ENCODE data around the gene GNG7. TPM values are rescaled to one million over a fixed set of nuclear protein-coding genes. Genes with fewer than 3 reads are reported as not detected.

The GNG7 gene
- total RNA-seq, 1 experiment from 2014 or later: 1.1 TPM

DNA sequence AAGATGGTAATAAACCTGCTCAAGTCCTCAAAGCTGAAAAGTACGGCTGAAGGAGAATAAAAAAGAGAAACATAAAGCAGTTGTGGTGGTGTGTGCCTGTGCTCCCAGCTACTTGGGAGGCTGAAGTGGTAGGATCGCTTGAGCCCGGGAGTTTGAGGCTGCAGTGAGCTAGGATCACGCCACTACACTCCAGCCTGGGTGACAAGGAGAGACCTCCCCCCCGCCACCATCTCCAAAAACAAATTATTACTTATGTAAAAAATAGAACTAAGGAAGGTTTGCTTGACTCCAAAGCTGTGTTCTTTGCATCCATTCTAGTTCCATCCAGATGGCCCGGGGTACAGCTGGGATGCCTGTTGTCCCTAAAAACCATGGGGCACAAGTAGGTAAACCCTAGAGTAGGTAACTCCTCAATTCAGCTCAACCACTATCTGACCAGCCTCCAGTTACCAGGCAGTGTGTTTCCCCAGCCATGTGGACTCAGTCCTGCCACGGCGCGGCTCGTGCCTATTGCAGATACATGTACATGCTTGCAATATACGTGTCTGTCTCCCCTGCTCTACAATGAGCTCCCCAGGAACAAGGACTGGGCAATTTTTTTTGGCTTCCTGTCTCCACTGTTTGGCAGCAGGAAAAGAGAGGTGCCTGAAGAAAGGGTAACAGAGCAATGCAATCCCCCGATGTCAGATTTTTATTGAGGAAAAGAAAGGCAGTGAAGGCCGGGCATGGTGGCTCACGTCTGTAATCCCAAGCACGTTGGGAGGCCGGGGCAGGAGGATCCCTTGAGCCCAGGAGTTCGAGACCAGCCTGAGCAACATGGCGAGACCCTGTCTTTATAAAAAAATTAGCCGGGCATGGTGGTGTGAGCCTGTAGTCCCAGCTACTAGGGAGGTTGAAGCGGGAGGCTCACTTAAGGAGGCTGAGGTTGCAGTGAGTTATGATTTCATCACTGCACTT is 101.3 kb downstream of the GNG7 start:
- H3K4me2 ChIP-seq (ENCODE audit: low read length): no peak overlapping the region
- peaks cover 11% of the 10 kb centered on the region; the same call in 1 of the 2 replicates for H3K4me1 ChIP-seq (ENCODE audit: insufficient read depth, low read length)
- H3K9me3 ChIP-seq (ENCODE audit: low read length): no peaks in the 10 kb centered on the region
- BruUV-seq (replicated peaks): no TSS peak
- intact Hi-C loops (cut with micrococcal nuclease): no loop called here
- no peak overlapping the region for H3K9ac ChIP-seq (ENCODE audit: low read length)
- DNase-seq (no peak), ATAC-seq (no peak)
- H3K27me3 ChIP-seq (ENCODE audit: low read length): no peaks in the 10 kb centered on the region
- H3K79me2 ChIP-seq (ENCODE audit: low read length): no peaks in the 10 kb centered on the region
- H3K9me2 ChIP-seq (replicated peaks; ENCODE audit: low read length): no peaks in the 10 kb centered on the region
- no peak overlapping the region for H3K4me3 ChIP-seq (ENCODE audit: low read length)
- ChIA-PET POLR2A (ENCODE audit: unreplicated experiment) (no interaction called here), CTCF (no interaction called here)
- no peaks in the 10 kb centered on the region for H3K36me3 ChIP-seq (ENCODE audit: low read depth, low read length)
- H2AFZ ChIP-seq (ENCODE audit: low read length): no peak overlapping the region
- no peaks in the 10 kb centered on the region for H4K20me1 ChIP-seq (ENCODE audit: low read length)
- no peak for TF ChIP-seq EZH2phosphoT487 (IDR thresholded peaks at IDR 0.05; ENCODE audit: borderline replicate concordance, low read length)
- TF ChIP-seq, protein P1, sequence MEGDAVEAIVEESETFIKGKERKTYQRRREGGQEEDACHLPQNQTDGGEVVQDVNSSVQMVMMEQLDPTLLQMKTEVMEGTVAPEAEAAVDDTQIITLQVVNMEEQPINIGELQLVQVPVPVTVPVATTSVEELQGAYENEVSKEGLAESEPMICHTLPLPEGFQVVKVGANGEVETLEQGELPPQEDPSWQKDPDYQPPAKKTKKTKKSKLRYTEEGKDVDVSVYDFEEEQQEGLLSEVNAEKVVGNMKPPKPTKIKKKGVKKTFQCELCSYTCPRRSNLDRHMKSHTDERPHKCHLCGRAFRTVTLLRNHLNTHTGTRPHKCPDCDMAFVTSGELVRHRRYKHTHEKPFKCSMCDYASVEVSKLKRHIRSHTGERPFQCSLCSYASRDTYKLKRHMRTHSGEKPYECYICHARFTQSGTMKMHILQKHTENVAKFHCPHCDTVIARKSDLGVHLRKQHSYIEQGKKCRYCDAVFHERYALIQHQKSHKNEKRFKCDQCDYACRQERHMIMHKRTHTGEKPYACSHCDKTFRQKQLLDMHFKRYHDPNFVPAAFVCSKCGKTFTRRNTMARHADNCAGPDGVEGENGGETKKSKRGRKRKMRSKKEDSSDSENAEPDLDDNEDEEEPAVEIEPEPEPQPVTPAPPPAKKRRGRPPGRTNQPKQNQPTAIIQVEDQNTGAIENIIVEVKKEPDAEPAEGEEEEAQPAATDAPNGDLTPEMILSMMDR (conservative IDR thresholded peaks at IDR 0.05; ENCODE audit: low read depth, low read length): no peak
- TF ChIP-seq EZH2 (IDR thresholded peaks at IDR 0.05; ENCODE audit: low read length, unreplicated experiment): no peak
- no peak overlapping the region for H3K27ac ChIP-seq (ENCODE audit: low read length)
- H3F3A ChIP-seq (ENCODE audit: low read length, unreplicated experiment): no peaks in the 10 kb centered on the region

DNA sequence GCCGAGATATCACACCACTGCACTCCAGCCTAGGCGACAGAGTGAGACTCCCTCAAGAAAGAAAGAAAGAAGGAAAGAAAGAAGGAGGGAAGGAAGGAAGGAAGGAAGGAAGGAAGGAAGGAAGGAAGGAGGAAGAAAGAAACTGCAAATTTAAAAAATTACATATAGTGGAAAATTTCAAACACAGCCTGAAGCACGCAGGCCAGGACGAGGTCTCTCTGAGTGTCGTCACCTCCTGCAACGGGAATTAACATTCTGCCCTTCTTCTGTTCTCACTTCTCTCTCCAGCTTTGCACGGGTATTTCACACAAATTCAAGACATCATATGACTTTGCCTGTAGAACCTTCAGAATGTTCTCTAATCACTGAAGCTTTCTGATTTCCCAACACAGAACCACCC is 108.2 kb downstream of the GNG7 start:
- intact Hi-C loops (cut with micrococcal nuclease): no loop called here
- Histone ChIP-seq H3K9me3 (ENCODE audit: low read length) (no peaks in the 10 kb centered on the region), H3K9me2 (replicated peaks; ENCODE audit: low read length) (no peaks in the 10 kb centered on the region), H3K4me2 (ENCODE audit: low read length) (no peak overlapping the region), H4K20me1 (ENCODE audit: low read length) (no peaks in the 10 kb centered on the region), H3K9ac (ENCODE audit: low read length) (no peak overlapping the region), H2AFZ (ENCODE audit: low read length) (no peak overlapping the region), H3F3A (ENCODE audit: low read length, unreplicated experiment) (no peaks in the 10 kb centered on the region), H3K4me3 (ENCODE audit: low read length) (no peak overlapping the region), H3K4me1 (ENCODE audit: insufficient read depth, low read length) (peaks cover 3% of the 10 kb centered on the region; the same call in 1 of the 2 replicates), H3K79me2 (ENCODE audit: low read length) (no peaks in the 10 kb centered on the region), H3K27ac (ENCODE audit: low read length) (no peak overlapping the region), H3K27me3 (ENCODE audit: low read length) (no peaks in the 10 kb centered on the region), H3K36me3 (ENCODE audit: low read depth, low read length) (no peaks in the 10 kb centered on the region)
- no TSS peak for BruUV-seq (replicated peaks)
- CTCF ChIA-PET: no interaction called here
- TF ChIP-seq, protein P1 (conservative IDR thresholded peaks at IDR 0.05; ENCODE audit: low read depth, low read length): no peak
- no peak for TF ChIP-seq EZH2 (IDR thresholded peaks at IDR 0.05; ENCODE audit: low read length, unreplicated experiment)
- no peak for TF ChIP-seq EZH2phosphoT487 (IDR thresholded peaks at IDR 0.05; ENCODE audit: borderline replicate concordance, low read length)
- DNase-seq: no peak
- no peak for ATAC-seq
- POLR2A ChIA-PET (ENCODE audit: unreplicated experiment): no interaction called here

DNA sequence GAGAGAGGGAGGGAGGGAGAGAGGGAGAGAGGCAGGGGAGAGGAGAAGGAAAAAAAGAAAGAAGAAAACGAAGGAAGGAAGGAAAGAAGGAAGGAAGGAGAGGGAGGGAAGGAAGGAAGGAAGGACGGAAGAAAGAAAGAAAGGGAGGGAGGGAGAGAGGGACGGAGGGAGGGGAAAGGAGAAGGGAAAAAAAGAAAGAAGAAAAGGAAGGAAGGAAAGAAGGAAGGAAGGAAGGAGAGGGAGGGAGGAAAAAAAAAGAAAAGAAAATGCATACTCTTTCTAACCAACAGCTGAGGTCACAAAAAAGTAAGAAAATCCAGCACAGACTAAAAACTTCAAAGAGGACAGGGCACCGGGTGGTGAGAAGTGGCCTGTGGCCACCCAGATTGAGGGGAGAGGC is 109.7 kb downstream of the GNG7 start:
- Histone ChIP-seq H3K79me2 (ENCODE audit: low read length) (no peaks in the 10 kb centered on the region), H4K20me1 (ENCODE audit: low read length) (no peaks in the 10 kb centered on the region), H3K36me3 (ENCODE audit: low read depth, low read length) (no peaks in the 10 kb centered on the region), H3K9me2 (replicated peaks; ENCODE audit: low read length) (no peaks in the 10 kb centered on the region), H3K27me3 (ENCODE audit: low read length) (no peaks in the 10 kb centered on the region), H3K9ac (ENCODE audit: low read length) (no peak overlapping the region), H2AFZ (ENCODE audit: low read length) (no peak overlapping the region), H3K9me3 (ENCODE audit: low read length) (no peaks in the 10 kb centered on the region), H3K4me1 (ENCODE audit: insufficient read depth, low read length) (peaks cover 8% of the 10 kb centered on the region), H3K4me2 (ENCODE audit: low read length) (no peak overlapping the region), H3K4me3 (ENCODE audit: low read length) (no peak overlapping the region), H3F3A (ENCODE audit: low read length, unreplicated experiment) (no peaks in the 10 kb centered on the region), H3K27ac (ENCODE audit: low read length) (no peak overlapping the region)
- POLR2A ChIA-PET (ENCODE audit: unreplicated experiment): interaction anchor here (0.7 kb wide), 1 partner anchor 39 kb away, joined by 3 read pairs; no protein-coding TSS in a partner anchor
- no peak for ATAC-seq
- intact Hi-C loops (cut with micrococcal nuclease): no loop called here
- no peak for DNase-seq
- BruUV-seq (replicated peaks): no TSS peak
- CTCF ChIA-PET: no interaction called here
- TF ChIP-seq EZH2 (IDR thresholded peaks at IDR 0.05; ENCODE audit: low read length, unreplicated experiment): no peak
- TF ChIP-seq EZH2phosphoT487 (IDR thresholded peaks at IDR 0.05; ENCODE audit: borderline replicate concordance, low read length): no peak
- TF ChIP-seq, protein P1 (conservative IDR thresholded peaks at IDR 0.05; ENCODE audit: low read depth, low read length): no peak
